ENCODE data around the gene ITGA6. TPM values are rescaled to one million over a fixed set of nuclear protein-coding genes. Genes with fewer than 3 reads are reported as not detected.

The ITGA6 gene
- total RNA-seq, 1 donor from 2014 or later, result 26.1 TPM

DNA sequence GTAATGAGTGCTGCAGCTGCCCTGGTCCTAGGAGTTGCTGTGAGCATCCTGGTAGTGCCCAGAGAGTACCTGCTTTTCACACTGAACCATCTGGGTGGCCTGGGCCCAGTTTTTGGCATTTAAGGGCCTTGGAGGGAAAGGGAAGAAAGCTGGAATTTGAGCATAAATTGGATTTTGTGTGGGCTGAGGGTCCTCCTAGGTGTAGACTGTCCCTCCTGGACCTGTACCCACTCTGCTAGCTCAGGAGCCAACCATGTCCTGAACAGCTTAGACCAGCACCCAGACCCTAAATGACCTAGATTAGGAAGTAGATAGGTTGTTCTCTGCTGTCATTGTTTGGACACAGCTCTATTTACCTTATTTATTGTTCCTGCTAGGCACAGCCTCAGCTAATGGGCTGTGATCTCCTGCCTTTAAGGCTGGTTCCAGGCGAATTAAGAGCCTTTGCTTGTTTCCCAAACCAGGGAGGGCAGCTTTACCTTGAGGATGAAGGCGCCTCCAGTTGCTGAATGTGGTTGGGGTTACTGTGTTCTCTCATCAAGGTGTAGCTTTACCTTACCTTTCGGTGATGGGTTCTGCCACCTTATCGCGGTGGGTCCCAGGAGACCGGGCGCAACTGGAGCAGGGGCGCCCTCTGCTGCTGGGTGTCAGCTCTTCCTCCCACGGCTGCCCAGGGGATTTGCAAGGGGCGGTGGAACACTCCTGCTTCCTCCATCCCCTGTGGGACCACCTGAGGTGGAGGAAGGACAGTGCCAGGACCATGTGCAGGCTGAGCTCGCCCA, 34.4 kb downstream of the ITGA6 start:
- Mint-ChIP-seq H3K27me3 (peaks cover 12% of the 10 kb centered on the region), H3K4me1 (ENCODE audit: unreplicated experiment) (peaks cover 10% of the 10 kb centered on the region)

DNA sequence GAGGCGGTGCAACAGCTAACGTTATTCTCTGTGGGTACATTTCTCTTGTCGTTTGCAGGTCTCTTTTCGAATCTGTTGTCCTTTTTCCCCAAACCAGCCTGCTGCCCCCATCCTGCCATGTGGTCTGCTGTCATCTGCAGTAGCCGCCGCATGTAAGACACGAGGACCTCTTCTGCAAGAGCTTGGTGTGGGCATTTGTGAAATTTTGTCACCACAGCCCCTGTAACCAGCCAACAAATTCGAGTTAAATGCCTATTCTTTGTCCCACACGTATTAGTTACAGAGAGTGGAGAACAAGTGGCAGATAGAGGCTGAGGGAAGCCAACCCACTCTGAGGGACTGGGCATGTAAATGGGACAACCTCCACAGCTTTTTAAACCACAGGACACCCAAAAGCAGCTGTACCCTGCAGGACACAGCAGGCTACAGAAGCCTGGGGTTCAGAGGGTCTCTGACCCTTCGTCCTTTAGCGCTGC, 35.0 kb downstream of the ITGA6 start:
- no peak overlapping the region for H3K4me3 Mint-ChIP-seq
- no peak for DNase-seq (ENCODE audit: extremely low spot score, unreplicated experiment)
- TF ChIP-seq CTCF (conservative IDR thresholded peaks at IDR 0.05), result peak; percentile 13
- H3K4me1 Mint-ChIP-seq (ENCODE audit: unreplicated experiment), result peaks cover 10% of the 10 kb centered on the region
- no peaks in the 10 kb centered on the region for H3K9me3 Mint-ChIP-seq
- H3K27me3 Mint-ChIP-seq, result peaks cover 12% of the 10 kb centered on the region
- H3K36me3 Mint-ChIP-seq, result no peaks in the 10 kb centered on the region
- H3K27ac Mint-ChIP-seq, result no peak overlapping the region

More for the DNA sequence above, 34.4 kb downstream of the ITGA6 start:
- Mint-ChIP-seq H3K36me3 (no peaks in the 10 kb centered on the region), H3K4me3 (no peak overlapping the region), H3K9me3 (no peaks in the 10 kb centered on the region), H3K27ac (no peak overlapping the region)
- peak; percentile 84 for TF ChIP-seq CTCF (conservative IDR thresholded peaks at IDR 0.05)
- DNase-seq (ENCODE audit: extremely low spot score, unreplicated experiment), result no peak

DNA sequence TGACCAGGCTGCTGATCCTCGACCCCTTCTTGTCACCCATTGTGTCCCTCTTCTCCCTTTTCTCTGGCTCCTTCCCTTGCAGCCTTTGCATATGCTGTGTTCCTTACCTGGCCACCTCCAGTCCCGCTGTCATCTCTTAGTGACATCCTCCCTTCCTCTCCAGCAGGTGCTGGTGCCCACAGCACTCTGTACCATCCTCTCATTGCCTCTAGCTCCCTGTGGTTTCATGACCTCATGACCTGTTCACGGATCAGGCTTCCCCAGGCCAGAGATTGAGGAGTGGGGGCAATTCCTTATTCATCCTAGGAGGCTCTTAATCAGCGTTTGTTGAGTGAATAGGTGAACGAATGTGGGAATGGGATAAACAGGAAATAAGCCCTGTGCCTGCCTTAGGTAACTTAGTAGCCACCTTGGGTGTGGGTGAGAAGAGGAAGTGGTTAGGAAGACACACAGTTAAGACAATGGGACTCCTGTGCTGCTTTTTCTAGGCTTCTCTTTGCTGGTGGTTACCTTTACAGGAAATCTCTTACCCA, 35.5 kb downstream of the ITGA6 start:
- Mint-ChIP-seq H3K27ac (no peak overlapping the region), H3K4me3 (no peak overlapping the region), H3K27me3 (peaks cover 8% of the 10 kb centered on the region), H3K36me3 (no peaks in the 10 kb centered on the region), H3K9me3 (no peaks in the 10 kb centered on the region), H3K4me1 (ENCODE audit: unreplicated experiment) (peaks cover 10% of the 10 kb centered on the region)
- TF ChIP-seq CTCF (conservative IDR thresholded peaks at IDR 0.05), result no peak
- no peak for DNase-seq (ENCODE audit: extremely low spot score, unreplicated experiment)

GRCh38 chr2:172464400-172465129, 37.2 kb downstream of the ITGA6 start:
- TF ChIP-seq CTCF (conservative IDR thresholded peaks at IDR 0.05), result no peak
- Mint-ChIP-seq H3K4me3 (no peak overlapping the region), H3K27me3 (peaks cover 7% of the 10 kb centered on the region), H3K36me3 (no peaks in the 10 kb centered on the region), H3K4me1 (ENCODE audit: unreplicated experiment) (peaks cover 10% of the 10 kb centered on the region), H3K27ac (no peak overlapping the region), H3K9me3 (no peaks in the 10 kb centered on the region)
- no peak for DNase-seq (ENCODE audit: extremely low spot score, unreplicated experiment)

- Mint-ChIP-seq H3K4me3 (peak overlapping the region; percentile 35), H3K27ac (peak overlapping the region; percentile 0), H3K4me1 (ENCODE audit: unreplicated experiment) (peaks cover 7% of the 10 kb centered on the region), H3K36me3 (no peaks in the 10 kb centered on the region), H3K9me3 (no peaks in the 10 kb centered on the region), H3K27me3 (no peaks in the 10 kb centered on the region)
- DNase-seq (ENCODE audit: extremely low spot score, unreplicated experiment), result no peak
- TF ChIP-seq CTCF (conservative IDR thresholded peaks at IDR 0.05), result peak; percentile 93
Measured at GRCh38 chr2:172465417-172466334, 38.3 kb downstream of the ITGA6 start.
